SU-DHL-6 (cell line): ENCODE measurements around the gene ATP13A1.

Source experiments
- H2AFZ ChIP-seq: fragments of 200-600 bp; sonication (generic); 2 replicates; pipeline ENCODE4 v1.6.1; 2014; ENCODE audit warnings: low read depth, mild to moderate bottlenecking, moderate library complexity, mixed read lengths, antibody characterized with exemption, low read length; ENCODE audit not compliant: severe bottlenecking
- H3F3A ChIP-seq: fragments of 200-600 bp; shearing (Covaris generic); 2 replicates; pipeline ENCODE4 v1.6.0; 2016; ENCODE audit warnings: antibody characterized with exemption, mild to moderate bottlenecking; ENCODE audit not compliant: insufficient read depth
- H3K27ac ChIP-seq: fragments of 200-600 bp; sonication (generic); 2 replicates; pipeline ENCODE4 v1.5.1; 2016; ENCODE audit warnings: low read depth, mild to moderate bottlenecking, low read length, moderate library complexity, mixed read lengths
- H3K27me3 ChIP-seq: fragments of 200-600 bp; sonication (generic), shearing (Covaris generic); 2 replicates; pipeline ENCODE4 v1.6.0; 2014; ENCODE audit warnings: mild to moderate bottlenecking, low read length
- H3K36me3 ChIP-seq: fragments of 200-600 bp; sonication (generic); 2 replicates; pipeline ENCODE4 v1.6.1; 2014; ENCODE audit warnings: mild to moderate bottlenecking, low read length, mixed read lengths
- H3K4me2 ChIP-seq: fragments of 300-600, 200-600 bp; shearing (Covaris generic), sonication (generic); 2 replicates; pipeline ENCODE4 v1.6.0; 2014; ENCODE audit warnings: low read length, low read depth, mild to moderate bottlenecking; ENCODE audit not compliant: poor library complexity, severe bottlenecking
- H3K4me3 ChIP-seq: fragments of 200-600 bp; sonication (generic); 2 replicates; pipeline ENCODE4 v1.5.1; 2014; ENCODE audit warnings: antibody characterized with exemption, low read length, mild to moderate bottlenecking, mixed read lengths; ENCODE audit not compliant: insufficient read depth, poor library complexity, severe bottlenecking
- H3K79me2 ChIP-seq: fragments of 200-600 bp; sonication (generic); 2 replicates; pipeline ENCODE4 v1.6.1; 2014; ENCODE audit warnings: mild to moderate bottlenecking, low read length, moderate library complexity; ENCODE audit not compliant: insufficient read depth
- H3K9ac ChIP-seq: fragments of 200-600 bp; sonication (generic); 2 replicates; pipeline ENCODE4 v1.7.0; 2014; ENCODE audit warnings: mild to moderate bottlenecking, low read length
- H3K9me2 ChIP-seq: fragments of 200-600 bp; sonication (generic); replicated peaks from 2 replicates; pipeline ENCODE4 v1.6.1; 2014; ENCODE audit warnings: low read length; ENCODE audit not compliant: insufficient read depth
- H3K9me3 ChIP-seq: fragments of 200-600 bp; sonication (generic); 2 replicates; pipeline ENCODE4 v1.6.1; 2014; ENCODE audit warnings: low read length, mixed read lengths; ENCODE audit not compliant: insufficient read depth
- H4K20me1 ChIP-seq: fragments of 200-600 bp; sonication (generic); 2 replicates; pipeline ENCODE4 v1.6.1; 2014; ENCODE audit warnings: low read depth, mild to moderate bottlenecking, antibody characterized with exemption, low read length, moderate library complexity, mixed read lengths
- CTCF ChIP-seq: fragments of 200-600 bp; sonication (generic); IDR thresholded peaks from one replicate; pipeline ENCODE4 v1.5.1; 2017; ENCODE audit warnings: antibody characterized with exemption, mild to moderate bottlenecking, low read length, moderate library complexity; ENCODE audit not compliant: insufficient read depth, poor library complexity, severe bottlenecking
- EZH2phosphoT487 ChIP-seq: fragments of 200-600 bp; sonication (generic), shearing (Covaris generic); conservative IDR thresholded peaks from 2 replicates; pipeline ENCODE4 v1.6.1; 2018; ENCODE audit warnings: mild to moderate bottlenecking, antibody characterized with exemption, low read length, moderate library complexity, mixed read lengths

The ATP13A1 gene

GRCh38 chr19:19657397-19657783, 6.1 kb downstream of the ATP13A1 start:
- Histone ChIP-seq H3K4me3 (no peak overlapping the region), H3K27ac (no peak overlapping the region), H3K27me3 (no peaks in the 10 kb centered on the region), H3K9ac (no peak overlapping the region), H3K79me2 (peaks cover 26% of the 10 kb centered on the region), H4K20me1 (no peaks in the 10 kb centered on the region), H3K9me3 (no peaks in the 10 kb centered on the region), H3K36me3 (0 out of 2 replicates have a peak, but pooled peaks cover 9% of the 10 kb centered on the region), H3K4me2 (no peak overlapping the region), H2AFZ (no peak overlapping the region), H3F3A (peaks cover 10% of the 10 kb centered on the region), H3K9me2 (no peaks in the 10 kb centered on the region)
- TF ChIP-seq CTCF (no peak), EZH2phosphoT487 (no peak)

- Histone ChIP-seq H4K20me1 (no peaks in the 10 kb centered on the region), H3K27ac (no peak overlapping the region), H3K9ac (no peak overlapping the region), H3K79me2 (peaks cover 20% of the 10 kb centered on the region), H3K4me2 (no peak overlapping the region), H3F3A (peaks cover 5% of the 10 kb centered on the region; the same call in 1 of the 2 replicates), H3K4me3 (no peak overlapping the region), H3K9me2 (no peaks in the 10 kb centered on the region), H2AFZ (no peak overlapping the region), H3K36me3 (0 out of 2 replicates have a peak, but pooled peaks cover 9% of the 10 kb centered on the region), H3K27me3 (no peaks in the 10 kb centered on the region), H3K9me3 (no peaks in the 10 kb centered on the region)
- TF ChIP-seq EZH2phosphoT487 (no peak), CTCF (no peak)
These were observed 6.8 kb downstream of the ATP13A1 start for GRCh38 chr19:19656451-19657396.

GRCh38 chr19:19655641-19656343, 7.7 kb downstream of the ATP13A1 start:
- Histone ChIP-seq H3K9me3 (no peaks in the 10 kb centered on the region), H3K79me2 (peaks cover 11% of the 10 kb centered on the region), H3K9me2 (no peaks in the 10 kb centered on the region), H3F3A (no peaks in the 10 kb centered on the region), H3K27ac (no peak overlapping the region), H4K20me1 (no peaks in the 10 kb centered on the region), H3K36me3 (0 out of 2 replicates have a peak, but pooled peaks cover 9% of the 10 kb centered on the region), H3K4me2 (no peak overlapping the region), H3K9ac (no peak overlapping the region), H3K4me3 (no peak overlapping the region), H3K27me3 (no peaks in the 10 kb centered on the region), H2AFZ (no peak overlapping the region)
- TF ChIP-seq EZH2phosphoT487, result no peak
- TF ChIP-seq CTCF, result no peak
